Measurements from ENCODE around the gene PARP6. TPM values are rescaled to one million over a fixed set of nuclear protein-coding genes. Genes with fewer than 3 reads are reported as not detected.

PARP6 gene
- total RNA-seq, 2 experiments from 2014 or later, result 43.0 to 47.3 TPM

GRCh38 chr15:72252663-72253299 is 19.6 kb downstream of the PARP6 start:
- Mint-ChIP-seq H3K4me1 (no peaks in the 10 kb centered on the region), H3K36me3 (peaks cover 13% of the 10 kb centered on the region), H3K27ac (no peak overlapping the region), H3K4me3 (no peak overlapping the region), H3K9me3 (no peaks in the 10 kb centered on the region), H3K27me3 (no peaks in the 10 kb centered on the region)
- no peak for DNase-seq

DNA sequence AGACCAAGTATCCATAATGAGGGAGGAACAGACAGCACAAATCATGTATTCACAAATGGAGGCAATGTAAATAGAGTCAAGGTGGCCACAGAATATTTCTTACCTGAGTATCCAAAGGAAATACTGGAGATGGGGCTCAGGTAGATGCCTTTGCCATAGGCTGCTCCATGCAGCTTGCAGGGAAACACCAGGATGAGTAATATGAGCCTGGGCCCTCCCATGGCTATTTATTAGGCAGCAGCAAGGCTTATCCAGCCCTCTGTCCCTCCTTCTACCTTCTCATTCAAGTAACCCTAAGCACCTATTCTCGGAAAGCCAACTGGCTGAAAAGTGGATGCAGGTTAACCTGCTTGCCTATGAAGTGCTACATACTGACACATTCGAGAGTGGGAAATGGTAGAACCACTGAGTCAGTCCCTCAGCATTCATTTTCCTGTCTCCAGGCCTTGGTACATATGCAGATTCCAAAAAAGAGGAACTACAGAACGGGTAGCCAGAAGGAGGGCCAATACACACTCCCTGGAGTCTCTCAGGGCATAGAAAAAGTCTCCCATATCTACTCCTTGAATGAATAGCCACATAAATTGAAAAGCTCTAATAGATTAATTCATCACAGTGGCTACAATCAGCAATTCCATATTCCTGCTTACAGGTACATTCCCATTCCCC is 23.1 kb downstream of the PARP6 start:
- Mint-ChIP-seq H3K27ac (no peak overlapping the region), H3K4me1 (no peaks in the 10 kb centered on the region), H3K36me3 (peaks cover 10% of the 10 kb centered on the region), H3K9me3 (no peaks in the 10 kb centered on the region), H3K4me3 (no peak overlapping the region), H3K27me3 (no peaks in the 10 kb centered on the region)
- DNase-seq, result no peak

GRCh38 chr15:72248514-72248913 is 23.8 kb downstream of the PARP6 start:
- Mint-ChIP-seq H3K9me3 (no peaks in the 10 kb centered on the region), H3K27me3 (no peaks in the 10 kb centered on the region), H3K4me1 (no peaks in the 10 kb centered on the region), H3K27ac (no peak overlapping the region), H3K4me3 (no peak overlapping the region), H3K36me3 (peaks cover 11% of the 10 kb centered on the region)
- no peak for DNase-seq

DNA sequence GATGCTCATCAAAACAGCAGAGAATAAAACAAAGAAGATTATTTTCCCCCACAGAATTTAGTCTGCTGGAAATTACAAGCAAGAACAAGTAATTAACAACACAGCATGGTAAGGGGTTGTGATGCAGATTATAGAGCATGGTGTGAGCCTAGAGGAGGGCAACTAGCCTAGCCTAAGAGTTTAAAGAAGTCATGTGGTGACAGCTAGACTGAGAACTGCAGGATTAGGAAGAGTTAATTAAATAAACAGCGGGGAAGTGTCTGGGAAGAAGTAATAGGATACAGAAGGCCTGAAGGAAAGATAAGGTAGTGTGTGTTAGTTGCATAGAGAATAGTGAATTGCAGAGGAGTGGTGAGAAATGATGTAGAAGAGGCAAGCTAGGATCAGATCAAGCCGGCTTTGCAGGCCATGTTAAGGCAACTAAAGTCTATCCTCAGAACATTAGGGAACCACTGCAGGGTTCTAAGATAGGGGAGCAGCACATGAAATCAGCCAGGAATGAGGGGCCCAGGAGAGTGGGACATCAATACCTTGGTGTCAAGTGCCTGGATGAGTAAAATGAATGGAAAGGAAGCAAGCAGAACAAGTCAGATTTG is 29.5 kb downstream of the PARP6 start:
- Mint-ChIP-seq H3K4me1 (peaks cover 12% of the 10 kb centered on the region), H3K9me3 (no peaks in the 10 kb centered on the region), H3K27me3 (no peaks in the 10 kb centered on the region), H3K36me3 (peaks cover 18% of the 10 kb centered on the region), H3K27ac (peak overlapping the region; percentile 22), H3K4me3 (no peak overlapping the region)
- DNase-seq, result no peak

DNA sequence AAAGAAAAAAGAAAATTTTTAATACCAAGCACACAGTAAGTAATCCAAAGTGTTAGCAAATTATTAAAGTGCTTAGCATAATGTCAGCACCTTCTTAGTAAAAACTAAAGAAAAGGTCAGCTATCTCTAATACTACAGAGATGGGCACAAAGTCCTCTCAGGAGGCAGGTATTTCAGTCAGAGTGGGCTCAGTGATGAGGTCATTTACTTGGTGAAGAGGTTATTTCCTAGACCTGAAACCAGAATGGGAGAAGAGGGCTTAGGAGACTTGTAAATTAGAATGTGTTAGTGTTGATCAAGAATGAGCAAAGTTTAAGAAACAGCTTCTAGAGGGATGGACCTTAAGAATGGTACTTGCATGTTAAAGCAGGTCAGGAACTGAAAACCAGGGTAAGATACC is 32.7 kb downstream of the PARP6 start:
- Mint-ChIP-seq H3K27ac (peak overlapping the region; percentile 4), H3K9me3 (peaks cover 2% of the 10 kb centered on the region), H3K36me3 (peaks cover 20% of the 10 kb centered on the region), H3K4me3 (no peak overlapping the region), H3K27me3 (peaks cover 4% of the 10 kb centered on the region), H3K4me1 (peaks cover 33% of the 10 kb centered on the region)
- DNase-seq, result no peak

GRCh38 chr15:72238586-72238985 is 33.8 kb downstream of the PARP6 start:
- Mint-ChIP-seq H3K27ac (no peak overlapping the region), H3K4me1 (peaks cover 38% of the 10 kb centered on the region), H3K27me3 (peaks cover 4% of the 10 kb centered on the region), H3K9me3 (peaks cover 2% of the 10 kb centered on the region), H3K36me3 (peaks cover 17% of the 10 kb centered on the region), H3K4me3 (no peak overlapping the region)
- no peak for DNase-seq

DNA sequence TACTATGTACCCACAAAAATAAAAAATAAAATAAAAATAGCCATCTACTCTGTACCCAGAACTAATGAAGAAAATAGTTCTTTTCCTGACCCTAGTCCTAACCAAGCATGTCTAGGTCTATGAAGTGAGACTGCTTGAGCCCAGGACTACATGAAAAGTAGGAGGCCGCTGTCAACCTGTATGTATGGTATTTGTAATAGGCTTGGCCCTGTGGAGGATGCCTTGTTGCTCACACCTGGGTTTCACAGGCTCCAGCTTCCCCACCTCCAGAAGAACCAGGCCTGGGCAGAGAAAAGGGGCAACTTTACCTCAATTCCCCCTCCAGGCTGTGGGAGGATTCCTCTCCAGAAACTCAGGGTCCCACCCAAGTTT is 34.5 kb downstream of the PARP6 start:
- Mint-ChIP-seq H3K9me3 (peaks cover 2% of the 10 kb centered on the region), H3K36me3 (peaks cover 17% of the 10 kb centered on the region), H3K4me3 (peak overlapping the region; percentile 75), H3K4me1 (peaks cover 40% of the 10 kb centered on the region), H3K27ac (peak overlapping the region; percentile 96), H3K27me3 (peaks cover 4% of the 10 kb centered on the region)
- no peak for DNase-seq

GRCh38 chr15:72237029-72237852 is 35.1 kb downstream of the PARP6 start:
- Mint-ChIP-seq H3K27ac (peak overlapping the region; percentile 96), H3K27me3 (peaks cover 4% of the 10 kb centered on the region), H3K36me3 (peaks cover 17% of the 10 kb centered on the region), H3K4me3 (peak overlapping the region; percentile 75), H3K4me1 (peaks cover 46% of the 10 kb centered on the region), H3K9me3 (peaks cover 2% of the 10 kb centered on the region)
- DNase-seq, result peak; percentile 81

DNA sequence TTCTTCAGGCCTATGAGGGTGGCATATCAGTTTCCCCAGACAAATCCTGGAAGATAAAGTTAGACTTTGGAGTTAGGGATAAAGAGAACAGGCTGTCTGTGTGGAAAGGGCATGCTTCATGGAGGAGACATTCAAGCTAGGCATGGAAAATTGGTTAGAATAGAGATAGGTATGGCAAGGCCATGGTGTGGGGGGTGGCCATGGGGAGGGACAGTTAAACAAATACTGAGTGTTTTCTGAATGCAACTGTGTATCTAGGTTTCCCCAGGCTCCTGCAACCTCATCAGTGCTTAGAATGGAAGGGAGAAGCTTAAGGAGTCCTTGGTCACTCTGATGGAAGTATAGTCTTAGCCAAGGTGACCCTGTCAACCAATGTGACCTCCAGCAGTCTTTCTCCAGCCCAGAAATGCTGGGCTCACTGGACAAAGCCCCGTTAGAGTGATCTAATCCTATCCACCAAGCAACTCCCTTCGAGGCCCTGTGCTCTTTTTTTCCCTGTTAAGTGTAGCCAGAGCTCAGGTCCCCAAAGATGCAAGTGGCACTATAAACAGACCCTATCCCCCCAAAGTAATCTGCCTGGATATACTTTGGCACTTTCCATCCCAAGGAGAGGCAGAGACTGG is 35.9 kb downstream of the PARP6 start:
- Mint-ChIP-seq H3K4me1 (peaks cover 53% of the 10 kb centered on the region), H3K4me3 (peak overlapping the region; percentile 75), H3K27me3 (peaks cover 4% of the 10 kb centered on the region), H3K36me3 (peaks cover 17% of the 10 kb centered on the region), H3K9me3 (peaks cover 2% of the 10 kb centered on the region), H3K27ac (peak overlapping the region; percentile 96)
- no peak for DNase-seq

DNA sequence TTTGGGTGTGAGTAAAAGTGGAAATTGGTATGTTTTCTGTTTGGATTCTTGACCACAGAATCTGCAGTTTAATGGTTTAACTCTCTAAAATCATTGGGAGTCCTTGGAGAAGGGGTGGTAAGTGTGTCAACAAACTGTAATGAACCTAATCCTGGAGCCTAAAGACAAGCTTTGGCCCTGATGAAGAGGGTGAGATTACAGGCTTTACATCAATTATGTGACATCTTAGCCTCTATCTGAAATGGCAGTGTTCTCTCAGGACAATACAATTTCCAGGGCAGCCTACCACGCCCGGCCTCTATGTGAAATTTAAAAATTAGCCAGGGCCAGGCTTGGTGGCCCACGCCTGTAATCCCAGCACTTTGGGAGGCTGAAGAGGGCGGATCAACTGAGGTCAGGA is 37.1 kb downstream of the PARP6 start:
- no peak for DNase-seq
- peaks cover 53% of the 10 kb centered on the region for H3K4me1 Mint-ChIP-seq
- peaks cover 15% of the 10 kb centered on the region for H3K36me3 Mint-ChIP-seq
- H3K27me3 Mint-ChIP-seq, result peaks cover 8% of the 10 kb centered on the region
- peaks cover 2% of the 10 kb centered on the region for H3K9me3 Mint-ChIP-seq
- no peak overlapping the region for H3K27ac Mint-ChIP-seq
- no peak overlapping the region for H3K4me3 Mint-ChIP-seq

DNA sequence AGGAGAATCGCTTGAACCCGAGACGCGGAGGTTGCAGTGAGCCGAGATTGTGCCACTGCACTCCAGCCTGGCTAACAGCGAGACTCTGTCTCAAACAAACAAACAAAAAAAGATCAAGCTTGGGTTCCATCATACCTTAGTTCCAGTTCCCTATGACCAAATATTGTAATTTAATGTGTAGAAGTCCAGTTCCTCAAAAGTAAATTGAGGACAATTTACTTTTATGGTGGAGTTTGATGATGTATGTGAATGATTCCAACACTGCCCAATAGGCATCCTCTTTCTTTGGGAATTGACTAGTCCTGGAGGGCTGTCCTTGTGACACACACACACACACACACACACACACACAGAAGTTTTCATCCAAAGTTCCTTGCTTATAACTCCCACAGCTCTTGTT is 38.6 kb downstream of the PARP6 start:
- Mint-ChIP-seq H3K4me3 (no peak overlapping the region), H3K27ac (no peak overlapping the region), H3K36me3 (peaks cover 24% of the 10 kb centered on the region), H3K4me1 (peaks cover 46% of the 10 kb centered on the region), H3K27me3 (peaks cover 12% of the 10 kb centered on the region), H3K9me3 (peaks cover 2% of the 10 kb centered on the region)
- no peak for DNase-seq

GRCh38 chr15:72231833-72232478 is 40.4 kb downstream of the PARP6 start:
- Mint-ChIP-seq H3K27ac (peak overlapping the region; percentile 98), H3K9me3 (no peaks in the 10 kb centered on the region), H3K27me3 (peaks cover 14% of the 10 kb centered on the region), H3K36me3 (peaks cover 32% of the 10 kb centered on the region), H3K4me1 (peaks cover 40% of the 10 kb centered on the region), H3K4me3 (peak overlapping the region; percentile 93)
- DNase-seq, result peak; percentile 45

DNA sequence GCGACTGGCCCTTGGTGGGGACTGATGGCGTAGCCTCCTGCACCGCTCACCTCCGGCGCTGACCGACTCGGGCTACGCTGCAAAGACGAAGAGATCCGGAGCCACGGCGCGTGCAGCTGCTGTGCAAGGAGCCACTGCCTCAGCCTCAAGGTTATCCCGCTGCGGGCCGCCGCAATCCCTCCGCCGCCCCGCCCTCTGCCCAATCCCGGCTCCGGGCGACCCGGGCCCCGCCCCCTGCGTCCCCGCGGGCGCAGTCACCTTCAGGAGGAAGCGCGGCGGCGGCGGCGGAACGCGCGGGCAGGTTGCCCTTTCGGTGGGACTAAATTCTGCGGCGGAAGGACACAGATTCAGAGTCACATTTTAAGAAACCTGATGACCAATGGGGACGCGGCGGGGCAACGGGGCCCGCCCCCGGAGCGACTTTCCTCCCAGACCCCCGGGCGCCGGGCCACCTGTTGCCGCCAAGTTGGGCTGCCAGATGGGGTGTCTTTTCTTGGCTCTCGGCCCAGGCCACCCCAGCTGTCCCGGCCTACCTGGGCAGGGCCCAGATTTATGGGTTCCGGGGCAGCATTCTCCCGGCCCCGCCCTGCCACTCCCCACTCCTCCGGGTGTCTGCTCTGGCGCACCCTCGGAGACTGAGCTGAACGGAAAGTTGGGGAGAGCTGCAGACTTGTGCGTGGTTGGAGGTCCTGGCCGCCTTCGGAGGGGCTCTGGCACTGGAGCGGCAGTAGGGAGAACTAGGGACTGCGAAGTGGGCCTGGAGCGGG is 41.1 kb downstream of the PARP6 start, which contains the start of gene PKM:
Gene PKM (minus strand): TSS at position 125 of the 767 bp plus-strand sequence. CDS start 12,093 bp downstream, outside the sequence.
- H3K36me3 Mint-ChIP-seq, result peaks cover 38% of the 10 kb centered on the region
- peak; percentile 100 for DNase-seq
- H3K27me3 Mint-ChIP-seq, result peaks cover 14% of the 10 kb centered on the region
- peak within 1 kb of the TSS; percentile 100 for H3K4me3 Mint-ChIP-seq
- H3K27ac Mint-ChIP-seq, result peak within 1 kb of the TSS; percentile 98
- H3K4me1 Mint-ChIP-seq, result peaks cover 38% of the 10 kb centered on the region
- no peaks in the 10 kb centered on the region for H3K9me3 Mint-ChIP-seq
